H1 (cell line): ENCODE data around the gene RAB2B. TPM values are rescaled to one million over a fixed set of nuclear protein-coding genes. Genes with fewer than 3 reads are reported as not detected.
A peak's percentile ranks its signal among the peaks of the same experiment; 100 is the strongest.

ENCODE experiments used
- CTCF ChIA-PET: fragments of 300-600 bp; sonication (Branson Sonifier 250); formaldehyde crosslinking; loops from one replicate; lab custom pipeline; 2021; ENCODE audit not compliant: partially characterized antibody; lab: Charles Lee
- POLR2A ChIA-PET: fragments of 300-600 bp; sonication (Branson Sonifier 250); formaldehyde crosslinking; loops from one replicate; lab custom pipeline; 2021; ENCODE audit warnings: inconsistent platforms; ENCODE audit not compliant: partially characterized antibody; lab: Charles Lee
- DNase-seq, 2 experiments: peaks; one replicate each; pipeline versions ENCODE4 v3.0.0 to v3.0.0-alpha.2; 2010 to 2022; ENCODE audit warnings: low spot score in 2 of 2, low read depth in 1 of 2, mixed read lengths in 1 of 2
- FAIRE-seq: peaks from 2 replicates; lab custom pipeline; 2011; peaks lifted over from hg19 to GRCh38; lab: Jason Lieb, UNC
- H2AFZ ChIP-seq: 2 replicates; pipeline ENCODE4 v1.8.1; 2012; ENCODE audit warnings: low read length, inconsistent platforms
- H2AK5ac ChIP-seq: 2 replicates; pipeline ENCODE4 v1.6.1; 2013; ENCODE audit warnings: low read depth, low read length
- H2BK120ac ChIP-seq: replicated peaks from 2 replicates; pipeline ENCODE3; 2013; ENCODE audit warnings: low read depth, low read length, inconsistent platforms
- H2BK12ac ChIP-seq: 2 replicates; pipeline ENCODE4 v1.6.1; 2013; ENCODE audit warnings: low read depth, low read length
- H2BK15ac ChIP-seq: 2 replicates; pipeline ENCODE4 v1.6.1; 2013; ENCODE audit warnings: low read length
- H2BK20ac ChIP-seq: 2 replicates; pipeline ENCODE4 v1.6.1; 2013; ENCODE audit warnings: low read length
- H2BK5ac ChIP-seq: 2 replicates; pipeline ENCODE4 v1.6.1; 2013; ENCODE audit warnings: low read depth, low read length
- H3K14ac ChIP-seq: 2 replicates; pipeline ENCODE4 v1.6.1; 2013; ENCODE audit warnings: inconsistent platforms; ENCODE audit not compliant: insufficient read length
- H3K18ac ChIP-seq: 2 replicates; pipeline ENCODE4 v1.6.1; 2013; ENCODE audit warnings: low read length; ENCODE audit errors: extremely low read depth
- H3K23ac ChIP-seq: 2 replicates; pipeline ENCODE4 v1.6.1; 2013; ENCODE audit warnings: inconsistent platforms; ENCODE audit not compliant: insufficient read length
- H3K23me2 ChIP-seq: 2 replicates; pipeline ENCODE4 v1.6.1; 2013; ENCODE audit warnings: low read depth, low read length
- H3K27ac ChIP-seq: 2 replicates; pipeline ENCODE4 v1.6.1; 2011; ENCODE audit warnings: low read depth, low read length, inconsistent platforms
- H3K27me3 ChIP-seq, 4 experiments: replicated peaks in 1 of 4; 1 replicate in 1 of 4; 2 replicates in 3 of 4; pipeline versions ENCODE4 v1.6.1 to v1.8.1; 2011 to 2013; ENCODE audit warnings: low read length in 3 of 4, mild to moderate bottlenecking in 3 of 4, inconsistent platforms in 2 of 4, mixed read lengths in 2 of 4, moderate library complexity in 1 of 4; ENCODE audit not compliant: control insufficient read depth in 3 of 4, insufficient read depth in 3 of 4; ENCODE audit errors: extremely low read depth in 1 of 4
- H3K36me3 ChIP-seq, 4 experiments: 2 replicates each; pipeline versions ENCODE4 v1.6.1 to v1.8.1; 2011 to 2013; ENCODE audit warnings: mild to moderate bottlenecking in 4 of 4, low read length in 3 of 4, moderate library complexity in 2 of 4, control low read depth in 1 of 4, inconsistent platforms in 1 of 4; ENCODE audit not compliant: insufficient read depth in 4 of 4, control insufficient read depth in 2 of 4
- H3K4ac ChIP-seq: replicated peaks from 2 replicates; pipeline ENCODE3; 2013; ENCODE audit warnings: low read length, low read depth, mixed read lengths, inconsistent platforms; ENCODE audit not compliant: insufficient read length
- H3K4me1 ChIP-seq, 4 experiments: replicated peaks in 1 of 4; 1 replicate in 1 of 4; 2 replicates in 3 of 4; pipeline versions ENCODE4 v1.6.1 to v1.8.1; 2011 to 2013; ENCODE audit warnings: low read length in 3 of 4, inconsistent platforms in 2 of 4, mixed read lengths in 1 of 4; ENCODE audit not compliant: insufficient read depth in 4 of 4, control insufficient read depth in 3 of 4
- H3K4me2 ChIP-seq, 2 experiments: 2 replicates each; pipeline versions ENCODE4 v1.6.1 to v1.8.1; 2011 to 2013; ENCODE audit warnings: low read depth in 2 of 2, low read length in 2 of 2, control low read depth in 1 of 2, inconsistent platforms in 1 of 2, mild to moderate bottlenecking in 1 of 2; ENCODE audit not compliant: insufficient read depth in 1 of 2
- H3K4me3 ChIP-seq, 4 experiments: fragments of 200-600, 300-600 bp in 1 of 4; sonication (generic), shearing (Covaris generic), sonication (Bioruptor Twin) in 1 of 4; 2 replicates each; pipeline versions ENCODE4 v1.5.1 to v1.8.1; 2011 to 2016; ENCODE audit warnings: low read length in 4 of 4, low read depth in 3 of 4, control low read depth in 2 of 4, inconsistent platforms in 2 of 4, mild to moderate bottlenecking in 2 of 4, mixed read lengths in 1 of 4, moderate library complexity in 1 of 4; ENCODE audit not compliant: insufficient read depth in 2 of 4; ENCODE audit errors: extremely low read depth in 1 of 4
- H3K56ac ChIP-seq: replicated peaks from 2 replicates; pipeline ENCODE3; 2013; ENCODE audit warnings: low read depth, mild to moderate bottlenecking, mixed read lengths, low read length, inconsistent platforms; ENCODE audit not compliant: insufficient read length
- H3K79me1 ChIP-seq: 2 replicates; pipeline ENCODE4 v1.6.1; 2013; ENCODE audit warnings: low read depth, low read length, control low read depth
- H3K79me2 ChIP-seq, 2 experiments: 2 replicates each; pipeline versions ENCODE4 v1.6.1 to v1.8.1; 2012 to 2013; ENCODE audit warnings: low read length in 2 of 2, mild to moderate bottlenecking in 2 of 2, inconsistent platforms in 1 of 2; ENCODE audit not compliant: insufficient read depth in 2 of 2, control insufficient read depth in 1 of 2
- H3K9ac ChIP-seq, 4 experiments: replicated peaks in 1 of 4; 1 replicate in 1 of 4; 2 replicates in 3 of 4; pipeline versions ENCODE4 v1.6.1 to v1.8.1; 2011 to 2013; ENCODE audit warnings: low read depth in 3 of 4, low read length in 3 of 4, control low read depth in 2 of 4, mild to moderate bottlenecking in 2 of 4, moderate library complexity in 2 of 4, inconsistent platforms in 1 of 4; ENCODE audit errors: extremely low read depth in 1 of 4
- H3K9me3 ChIP-seq, 2 experiments: 2 replicates each; pipeline versions ENCODE4 v1.6.1 to v1.8.1; 2012 to 2013; ENCODE audit warnings: mild to moderate bottlenecking in 2 of 2, moderate library complexity in 2 of 2, control low read depth in 1 of 2, inconsistent platforms in 1 of 2, low read depth in 1 of 2, low read length in 1 of 2, mixed read lengths in 1 of 2; ENCODE audit not compliant: insufficient read depth in 2 of 2
- H4K20me1 ChIP-seq, 2 experiments: replicated peaks in 1 of 2; 2 replicates each; pipeline versions ENCODE3 to v1.8.1; 2011 to 2013; ENCODE audit warnings: inconsistent platforms in 2 of 2, low read length in 2 of 2, mild to moderate bottlenecking in 1 of 2; ENCODE audit not compliant: insufficient read depth in 2 of 2, control insufficient read depth in 1 of 2
- H4K5ac ChIP-seq: 2 replicates; pipeline ENCODE4 v1.6.1; 2013; ENCODE audit warnings: low read length, low read depth, mixed read lengths, inconsistent platforms; ENCODE audit not compliant: insufficient read length
- H4K8ac ChIP-seq: 2 replicates; pipeline ENCODE4 v1.8.0; 2013; ENCODE audit warnings: mild to moderate bottlenecking, moderate library complexity, low read length, inconsistent platforms; ENCODE audit not compliant: insufficient read depth; ENCODE audit errors: extremely low read depth
- H4K91ac ChIP-seq: replicated peaks from 2 replicates; pipeline ENCODE3; 2013; ENCODE audit warnings: low read length, mixed read lengths, inconsistent platforms; ENCODE audit not compliant: insufficient read length
- BRCA1 ChIP-seq: IDR thresholded peaks from 2 replicates; pipeline ENCODE4 v1.6.1; 2012; ENCODE audit warnings: low read depth, low read length, improper control_type of control experiment
- CREB1 ChIP-seq: IDR thresholded peaks from 2 replicates; pipeline ENCODE4 v1.6.1; 2012; ENCODE audit warnings: inconsistent platforms
- EGR1 ChIP-seq: IDR thresholded peaks from 2 replicates; pipeline ENCODE4 v1.6.1; 2011; ENCODE audit warnings: low read depth, low read length, borderline replicate concordance
- JUN ChIP-seq: IDR thresholded peaks from 2 replicates; pipeline ENCODE4 v1.6.1; 2011; ENCODE audit warnings: low read depth, mild to moderate bottlenecking, improper control_type of control experiment, low read length
- RAD21 ChIP-seq, 2 experiments: IDR thresholded peaks in 1 of 2; conservative IDR thresholded peaks in 1 of 2; 2 replicates each; pipeline ENCODE4 v1.6.1; 2011; ENCODE audit warnings: low read depth in 2 of 2, low read length in 2 of 2, improper control_type of control experiment in 1 of 2, inconsistent platforms in 1 of 2, mild to moderate bottlenecking in 1 of 2, moderate library complexity in 1 of 2
- SIX5 ChIP-seq: IDR thresholded peaks from 2 replicates; pipeline ENCODE4 v1.6.1; 2011; ENCODE audit warnings: mild to moderate bottlenecking, low read depth, low read length
- TAF7 ChIP-seq: optimal IDR thresholded peaks from 2 replicates; pipeline ENCODE3; 2011; ENCODE audit warnings: low read depth, mild to moderate bottlenecking, inconsistent platforms, low read length, moderate library complexity, borderline replicate concordance
- ZNF274 ChIP-seq: IDR thresholded peaks from 2 replicates; pipeline ENCODE4 v1.7.0; 2012; ENCODE audit warnings: low read length, borderline replicate concordance; ENCODE audit errors: extremely low read depth
- WGBS, 2 experiments: shearing (Covaris generic) in 1 of 2; methylation state at CpG; one replicate each; pipeline versions ENCODE4 v1.1.6 to v1.1.7; 2013 to 2015; ENCODE audit warnings: low lambda C conversion rate in 2 of 2, mixed read lengths in 2 of 2, inconsistent platforms in 1 of 2, low coverage in 1 of 2, missing lambda C conversion rate in 1 of 2; ENCODE audit not compliant: insufficient replicate concordance in 2 of 2, insufficient coverage in 1 of 2, insufficient read length in 1 of 2; ENCODE audit errors: extremely low coverage in 1 of 2, missing lambda C conversion rate in 1 of 2; 5-methylcytosine and 5-hydroxymethylcytosine counted together
- polyA plus RNA-seq, 7 experiments: library from polyadenylated mRNA; depleted of rRNA in 3 of 7; stranded (reverse) in 5 of 7; unstranded in 2 of 7; fragments of >200 nt in 5 of 7; fragments of 200-250 nt in 2 of 7; gene quantifications; 1 replicate in 5 of 7; 2 replicates in 1 of 7; 4 replicates in 1 of 7; pipeline versions ENCODE4 v1.2.1 to v1.2.3, GENCODE V29; 2011 to 2013; ENCODE audit warnings: missing spikeins in 2 of 7, mixed read lengths in 2 of 7
- total RNA-seq: library from RNA; stranded (reverse); fragmentation: NEBNext Ultra II Directional; extraction: Animal tissue kit (Norgen Biotek cat#: 25700); gene quantifications from 2 replicates; pipeline ENCODE4 v1.2.1, GENCODE V29; 2021

Gene RAB2B
- total and polyA plus RNA-seq, 2 of the 8 experiments (the other 6 are each of a cell fraction or from before 2014, with no cell fraction given), result 23.4 to 26.1 TPM

GRCh38 chr14:21520767-21521166 is 44.0 kb upstream of the RAB2B start:
- peaks cover 0 to 45% (median 27%) of the 10 kb centered on the region in 4 experiments; a peak in 6 of 7 replicates for H3K4me1 ChIP-seq
- no peak overlapping the region for H2BK12ac ChIP-seq
- H2AK5ac ChIP-seq, result no peak overlapping the region
- H2BK120ac ChIP-seq, result no peak overlapping the region
- DNase-seq (no peak), FAIRE-seq (no peak)
- H3K18ac ChIP-seq, result no peak overlapping the region
- no peak overlapping the region for H2AFZ ChIP-seq
- H3K23me2 ChIP-seq, result peaks cover 8% of the 10 kb centered on the region
- peaks cover 3 to 30% of the 10 kb centered on the region in 2 experiments for H4K20me1 ChIP-seq
- H3K9me3 ChIP-seq, result no peaks in the 10 kb centered on the region
- 94% methylated on average over 1 of the region's 1 CpG; no CpG with 5 or more reads in 1 of the 2 experiments for WGBS, 2 experiments
- no peak overlapping the region for H4K8ac ChIP-seq
- no peak overlapping the region for H3K14ac ChIP-seq
- no peak overlapping the region for H3K23ac ChIP-seq
- no peak overlapping the region for H3K27ac ChIP-seq
- ChIA-PET POLR2A (interaction anchor here (0.8 to 32.5 kb wide), 5 partner anchors 2 to 43 kb away, joined by 3 to 769 read pairs (median 11); partner anchors contain the start of genes METTL3, RAB2B, SALL2 and TOX4), CTCF (interaction anchor here (1.9 to 3.3 kb wide), 2 partner anchors 22 to 36 kb away, joined by 7 to 14 read pairs; no protein-coding TSS in a partner anchor)
- H3K36me3 ChIP-seq, result peaks cover 24 to 62% (median 37%) of the 10 kb centered on the region in 4 experiments
- no peaks in the 10 kb centered on the region for H3K27me3 ChIP-seq
- no peak overlapping the region for H2BK20ac ChIP-seq
- H3K9ac ChIP-seq, result no peak overlapping the region
- H2BK15ac ChIP-seq, result no peak overlapping the region
- no peak overlapping the region for H3K56ac ChIP-seq
- H4K5ac ChIP-seq, result no peak overlapping the region
- H3K4me2 ChIP-seq, result peak overlapping the region in 1 of 2 experiments; percentile 81; a peak in 1 of 4 replicates
- H3K4ac ChIP-seq, result no peak overlapping the region
- peaks cover 19% of the 10 kb centered on the region for H3K79me1 ChIP-seq
- H4K91ac ChIP-seq, result no peak overlapping the region
- peaks cover 10 to 48% of the 10 kb centered on the region in 2 experiments for H3K79me2 ChIP-seq
- H3K4me3 ChIP-seq, result no peak overlapping the region
- no peak overlapping the region for H2BK5ac ChIP-seq
- no peak for TF ChIP-seq EGR1
- no peak for TF ChIP-seq ZNF274
- TF ChIP-seq JUN, result no peak
- TF ChIP-seq CREB1, result no peak
- no peak for TF ChIP-seq BRCA1
- TF ChIP-seq TAF7, result no peak
- TF ChIP-seq SIX5, result no peak
- TF ChIP-seq RAD21 (IDR thresholded peaks at IDR 0.05 in 1 of 2, conservative IDR thresholded peaks at IDR 0.05 in 1 of 2; ENCODE audit: low read depth in 2 of 2, low read length in 2 of 2), result no peak
